Testis (tissue), 2 donors: ENCODE results near the gene PMP22.

Source experiments
- CTCF ChIP-seq, 3 experiments: fragments of 450-650 bp in 2 of 3; fragments of 200-600 bp in 1 of 3; sonication (generic) in 1 of 3; IDR thresholded peaks; one replicate each; pipeline ENCODE4 v1.5.1; 2016 to 2019; ENCODE audit warnings: antibody characterized with exemption in 3 of 3, mild to moderate bottlenecking in 2 of 3, moderate library complexity in 1 of 3
- POLR2A ChIP-seq: fragments of 450-650 bp; IDR thresholded peaks from one replicate; pipeline ENCODE4 v1.6.1; 2017; ENCODE audit warnings: antibody characterized with exemption, mild to moderate bottlenecking, moderate library complexity

GRCh38 chr17:15309236-15309635 is 44.1 kb upstream of the PMP22 start:
- TF ChIP-seq CTCF (IDR thresholded peaks at IDR 0.05): no peak
- TF ChIP-seq POLR2A: no peak
